HL-60/S4 treated with phorbol 12-myristate 13-acetate at 8.2 ng/mL for 4 days and 3 days (cell line): ENCODE data around the gene ZNF462.
"Not testable (repeated sequence)": the region's sequence is repeated elsewhere in the genome, so short reads cannot be mapped to it uniquely, and the experiment has no call there.

Source experiments
- in situ Hi-C: fragments of 300-500 bp; cut with MboI; formaldehyde crosslinking; loops from 2 replicates; pipeline ENCODE4 v1.15.0; 2022; ENCODE audit warnings: low sequenced_read_pairs

ZNF462 gene

DNA sequence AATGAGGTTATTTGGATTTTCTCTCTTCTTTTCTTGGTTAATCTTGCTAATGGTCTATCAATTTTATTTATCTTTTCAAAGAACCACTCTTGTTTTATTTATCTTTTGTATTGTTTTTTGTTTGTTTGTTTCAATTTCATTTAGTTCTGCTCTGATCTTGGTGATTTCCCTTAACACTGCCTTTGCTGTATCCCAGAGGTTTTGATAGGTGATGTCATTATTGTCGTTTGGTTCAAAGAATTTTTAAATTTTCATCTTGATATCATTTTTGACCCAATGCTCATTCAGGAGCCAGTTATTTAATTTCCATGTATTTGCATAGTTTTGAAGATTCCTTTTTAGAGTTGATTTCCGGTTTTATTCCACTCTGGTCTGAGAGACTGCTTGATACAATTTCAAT lies 126.9 kb downstream of the ZNF462 start:
- in situ Hi-C loops, result not testable (repeated sequence)

DNA sequence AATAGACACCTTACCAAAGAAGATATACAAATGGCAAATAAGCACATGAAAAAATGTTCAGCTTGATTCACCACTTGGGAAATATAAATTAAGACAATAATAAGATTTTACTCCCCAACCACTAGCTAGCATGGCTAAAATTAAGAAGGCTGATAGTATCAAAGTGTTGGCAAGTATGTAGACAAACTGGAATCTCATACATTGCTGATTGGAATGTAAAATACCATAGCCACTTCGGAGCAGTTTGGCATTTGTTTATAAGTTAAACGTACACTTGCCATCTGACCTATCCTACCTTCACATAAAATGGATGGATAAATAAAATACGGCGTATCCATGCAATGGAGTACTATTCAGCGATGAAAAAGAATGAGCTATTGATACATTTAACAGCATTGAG lies 129.2 kb downstream of the ZNF462 start:
- in situ Hi-C loops, result no loop called here

DNA sequence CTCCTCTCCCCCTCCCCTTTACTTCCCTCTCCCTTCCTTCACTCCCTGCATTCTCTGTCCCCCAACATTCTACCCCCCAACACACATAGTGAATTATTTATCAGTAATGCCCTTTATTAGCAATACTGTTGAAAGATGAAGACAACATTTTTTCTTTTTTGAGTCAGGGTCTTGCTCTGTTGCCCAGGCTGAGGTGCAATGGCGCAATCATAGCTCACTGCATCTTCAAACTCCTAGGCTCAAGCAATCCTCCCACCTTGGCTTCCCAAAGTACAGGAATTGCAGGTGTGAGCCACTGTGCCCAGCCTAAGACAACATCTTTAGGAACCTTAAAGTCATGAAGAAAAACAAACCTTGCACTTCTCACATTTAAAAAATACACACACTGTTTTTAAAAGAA lies 130.6 kb downstream of the ZNF462 start:
- in situ Hi-C loops, result no loop called here

DNA sequence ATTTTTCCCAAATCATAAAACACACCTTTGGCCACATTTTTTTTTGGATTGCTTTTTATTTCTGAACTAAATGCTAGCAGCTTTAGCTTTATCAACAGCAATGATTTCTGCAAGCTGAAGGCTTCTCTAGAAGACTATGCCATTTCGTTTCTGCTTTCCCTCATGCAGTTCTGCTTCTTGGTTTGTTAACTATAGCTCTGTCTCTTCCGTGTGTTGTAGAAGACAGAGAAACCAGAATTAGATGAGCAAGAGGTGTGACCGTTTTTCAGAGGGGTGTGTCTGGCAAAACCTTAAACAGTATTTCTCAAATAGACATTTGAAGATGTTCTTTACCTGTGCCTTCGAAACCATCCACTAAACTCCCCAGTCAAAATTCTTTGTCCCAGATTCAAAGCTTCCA lies 131.5 kb downstream of the ZNF462 start:
- in situ Hi-C loops, result no loop called here

DNA sequence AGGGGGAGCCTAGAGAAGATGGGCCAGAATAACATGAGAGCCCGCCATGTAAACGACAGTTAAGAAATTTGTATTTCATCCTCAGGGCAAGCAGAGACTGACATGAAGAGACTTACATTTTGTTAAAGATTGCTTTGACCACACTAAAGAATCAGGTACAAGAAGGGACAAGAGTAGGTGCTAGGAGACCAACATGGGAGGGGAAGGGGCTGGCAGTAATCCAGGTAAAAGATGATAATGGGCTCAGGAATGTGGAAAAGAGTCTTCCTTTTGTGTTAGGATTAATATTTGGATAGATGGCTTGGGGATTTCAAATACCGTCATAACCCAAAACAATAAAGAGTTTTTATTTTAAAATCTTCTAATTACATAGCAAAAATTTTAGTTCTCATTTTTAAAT lies 137.3 kb downstream of the ZNF462 start:
- in situ Hi-C loops, result no loop called here

DNA sequence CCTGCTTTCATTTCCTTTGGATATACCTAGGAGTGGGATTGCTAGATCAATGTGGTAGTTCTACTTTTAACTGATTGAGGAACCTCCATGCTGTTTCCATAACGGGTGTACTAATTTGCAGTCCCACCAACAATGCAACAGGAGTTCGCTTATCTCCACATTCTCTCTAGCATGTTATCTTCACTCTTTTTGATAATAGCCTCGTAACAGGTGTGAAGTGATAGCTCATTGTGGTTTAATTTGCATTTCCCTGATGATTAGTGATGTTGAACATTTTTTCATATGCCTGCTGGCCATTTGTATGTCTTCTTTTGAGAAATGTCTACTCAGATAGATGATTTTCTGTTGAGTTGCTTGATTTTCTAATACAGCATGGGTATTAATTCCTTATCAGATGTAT lies 142.2 kb downstream of the ZNF462 start:
- in situ Hi-C loops, result no loop called here

DNA sequence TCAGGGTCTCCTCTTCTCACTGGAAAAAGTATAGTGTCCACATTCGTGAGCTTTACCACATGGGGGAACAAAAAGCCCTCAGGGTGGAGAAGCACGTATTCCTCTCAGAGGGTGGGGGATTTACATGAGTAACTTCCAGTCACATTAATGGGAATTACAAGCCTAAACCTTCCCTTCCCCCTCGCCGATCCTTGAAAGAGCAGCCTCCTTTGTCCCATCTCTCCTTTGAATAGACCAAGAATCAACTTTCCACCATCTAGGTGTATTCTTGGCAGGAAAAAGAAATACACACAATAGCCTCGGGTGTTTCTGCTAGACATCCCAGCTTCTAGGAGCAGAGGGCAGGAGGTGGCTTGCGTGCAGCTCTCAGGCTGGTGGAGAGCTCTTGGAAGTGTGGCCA lies 144.4 kb downstream of the ZNF462 start:
- in situ Hi-C loops, result no loop called here

DNA sequence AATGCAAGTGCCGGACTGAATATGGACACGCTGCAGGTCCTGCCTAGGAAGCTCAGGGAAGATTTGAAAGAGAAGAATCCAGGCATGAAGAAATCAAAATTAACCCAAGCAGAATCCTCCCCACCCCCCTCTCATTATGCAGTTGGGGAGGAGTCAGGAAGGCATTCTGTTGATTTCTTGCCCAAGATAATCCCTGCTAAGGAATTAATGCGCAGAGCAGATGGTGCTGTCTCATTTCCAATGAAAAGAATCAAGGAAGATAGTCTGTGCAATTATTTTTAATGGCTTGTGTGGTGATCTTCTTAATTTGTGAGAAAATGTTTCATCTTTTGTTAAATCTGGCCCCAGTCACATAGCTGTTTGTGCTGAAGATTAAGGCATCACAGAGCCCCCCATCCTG lies 145.0 kb downstream of the ZNF462 start:
- in situ Hi-C loops, result no loop called here

DNA sequence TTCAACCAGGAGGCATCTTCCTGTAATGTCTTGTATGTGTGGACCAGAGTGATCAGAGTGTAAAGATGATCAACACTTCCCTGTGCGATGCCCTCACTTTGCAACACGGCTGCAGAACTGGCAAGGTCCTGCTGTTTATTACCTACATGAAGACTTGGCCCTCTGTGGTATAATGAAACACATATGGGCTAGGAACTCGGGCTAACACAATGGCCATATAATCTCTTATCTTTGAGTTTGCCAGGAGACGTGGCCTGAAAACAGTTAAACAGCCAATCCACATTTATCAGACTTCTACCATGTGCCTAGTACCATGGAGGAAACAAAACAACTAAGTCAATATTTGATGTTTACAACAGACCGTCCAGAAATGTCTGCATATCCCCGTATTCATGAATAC lies 145.5 kb downstream of the ZNF462 start:
- in situ Hi-C loops, result no loop called here

DNA sequence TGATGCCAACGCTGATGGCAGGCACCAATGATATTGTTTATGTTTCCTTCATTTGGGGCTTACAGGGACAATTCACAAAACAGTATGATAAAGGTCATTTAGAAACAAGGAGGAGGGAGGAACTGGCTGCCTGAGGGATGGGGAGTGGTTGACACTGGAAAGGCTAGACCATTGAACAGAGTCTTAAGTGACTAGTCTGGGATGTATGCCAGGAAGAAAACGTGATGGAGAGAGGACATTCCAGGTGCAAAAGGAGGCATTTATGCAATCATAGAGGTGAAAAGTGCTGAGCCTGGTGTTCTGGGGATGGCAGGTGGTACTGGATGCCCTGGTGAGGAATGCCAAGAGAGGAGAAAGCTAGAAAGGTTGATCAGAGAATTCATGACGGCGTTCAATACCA lies 153.4 kb downstream of the ZNF462 start:
- in situ Hi-C loops, result no loop called here

DNA sequence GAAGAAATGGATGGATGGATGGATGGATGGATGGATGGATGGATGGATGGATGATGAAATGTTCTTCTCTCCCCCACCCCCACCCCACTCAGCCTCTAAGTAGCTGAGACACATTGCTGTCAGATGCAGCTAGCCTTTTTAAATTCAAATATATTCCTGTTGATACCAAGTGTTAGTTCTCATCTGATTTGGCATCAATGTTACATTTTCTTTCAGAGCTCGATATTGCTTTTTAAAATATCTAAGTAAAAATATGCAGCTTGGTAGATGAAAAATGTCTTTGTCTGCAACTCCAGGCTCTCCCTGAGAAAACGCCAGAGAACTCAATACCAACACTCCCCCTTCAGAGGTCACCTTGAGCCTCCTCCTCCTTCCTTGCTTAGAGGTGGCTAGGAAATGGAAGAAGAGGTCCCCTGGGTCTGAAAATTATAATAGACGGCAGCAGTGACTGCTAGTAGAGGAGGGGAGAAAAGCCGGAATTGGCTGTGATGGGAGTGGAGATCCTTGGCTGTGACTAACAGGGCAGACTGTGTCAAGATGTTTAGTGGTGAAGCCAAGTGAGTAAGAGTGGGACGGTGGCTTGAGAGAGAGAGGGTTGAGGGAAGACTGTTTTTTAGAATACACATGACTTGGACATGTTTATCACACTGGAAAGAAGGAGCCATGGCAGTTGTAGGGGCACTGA lies 156.0 kb downstream of the ZNF462 start:
- in situ Hi-C loops, result no loop called here

DNA sequence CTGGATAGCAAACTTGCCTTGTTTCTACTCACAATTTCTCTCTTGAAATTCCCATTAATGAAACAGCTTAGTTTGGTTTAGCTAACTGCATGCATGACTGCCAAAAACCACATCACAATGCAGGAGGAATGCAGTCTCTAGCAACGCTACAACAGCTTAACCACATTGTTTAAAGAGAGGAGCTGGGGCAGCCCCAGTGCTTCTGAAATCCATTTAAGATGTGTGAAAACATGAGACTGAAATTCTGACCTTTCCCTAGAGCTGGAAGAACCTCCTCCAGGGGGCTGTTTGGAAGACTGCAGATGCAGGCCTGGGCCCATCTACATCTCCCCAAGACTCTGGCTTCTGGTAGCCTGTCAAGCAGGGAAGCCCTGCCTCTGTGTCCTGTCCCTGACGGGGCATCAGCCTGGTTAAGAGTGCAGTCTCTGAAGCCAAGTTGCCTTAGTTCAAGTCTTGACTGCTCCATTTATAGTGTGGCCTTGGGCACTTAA lies 157.1 kb downstream of the ZNF462 start:
- in situ Hi-C loops, result no loop called here

DNA sequence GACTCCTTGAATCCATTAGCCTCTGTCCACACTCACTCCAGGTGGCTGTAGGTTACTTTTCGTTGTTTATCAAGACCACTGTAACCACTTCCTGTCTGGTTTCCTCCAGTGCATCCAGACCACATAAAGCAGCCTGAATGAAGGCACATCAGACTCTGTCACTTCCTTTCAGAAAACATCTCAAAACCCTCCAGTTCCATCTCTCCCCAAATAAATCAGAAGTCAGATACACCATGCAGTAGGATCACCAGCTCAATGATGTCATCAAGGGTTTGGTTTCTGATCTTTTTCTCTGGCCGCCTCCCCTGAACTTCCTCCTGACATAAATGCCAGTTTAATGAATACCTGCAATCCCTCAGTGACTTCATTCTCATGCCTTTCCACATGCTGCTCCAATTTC lies 161.2 kb downstream of the ZNF462 start:
- in situ Hi-C loops, result no loop called here

DNA sequence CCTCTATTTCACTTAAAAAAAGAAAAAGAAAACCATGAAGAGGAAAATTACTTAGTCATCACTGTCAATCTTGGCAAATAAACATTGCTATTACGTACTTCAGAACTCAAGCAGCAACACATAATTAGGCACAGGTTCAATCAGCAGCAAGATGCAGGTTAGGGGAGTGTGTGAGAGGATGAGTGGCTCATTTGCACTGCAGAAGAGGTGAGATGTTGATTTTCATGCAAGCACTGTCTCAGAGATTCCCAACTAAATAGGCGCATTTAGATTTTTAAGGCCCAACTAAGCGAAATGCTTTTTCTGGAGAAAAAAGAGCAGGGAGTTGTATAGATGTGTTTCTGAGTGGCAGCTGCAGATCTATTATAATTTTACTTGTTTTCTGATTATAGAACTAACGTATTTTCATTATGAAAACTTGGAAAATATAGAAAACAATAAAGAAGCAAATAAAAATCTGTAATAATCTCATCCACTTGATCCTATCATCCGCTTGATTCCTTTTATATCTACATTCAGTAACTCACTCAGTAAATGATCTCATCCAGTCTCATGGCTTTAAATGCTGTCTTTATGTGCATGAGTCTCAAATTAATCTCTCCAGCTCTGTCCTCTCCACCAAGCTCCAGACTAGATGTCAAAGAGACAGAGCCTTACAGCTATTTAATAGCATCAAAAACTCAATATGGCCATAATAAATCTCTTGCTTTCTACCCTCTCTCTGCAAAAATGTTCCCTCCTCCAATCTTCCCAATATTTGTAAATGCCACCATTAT lies 162.5 kb downstream of the ZNF462 start:
- in situ Hi-C loops, result no loop called here

DNA sequence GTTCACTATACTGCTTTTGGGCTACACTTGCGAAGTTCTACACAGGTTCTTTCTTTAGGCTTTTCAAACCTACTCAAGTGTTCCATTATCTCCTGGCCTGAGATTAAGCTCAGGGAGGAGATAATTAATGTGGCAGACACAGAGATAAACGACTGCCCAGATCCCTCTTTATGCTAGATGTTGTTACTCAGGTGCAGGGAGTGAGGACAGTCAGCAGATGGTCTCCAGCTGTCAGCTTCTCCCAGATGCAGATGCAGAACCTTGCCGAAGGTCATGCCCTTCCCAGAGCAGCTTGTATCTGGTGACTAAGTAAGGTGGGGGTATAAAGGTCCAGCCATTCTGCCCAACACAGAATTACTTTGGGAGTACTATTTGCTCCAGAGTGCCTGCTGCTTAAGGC lies 166.2 kb downstream of the ZNF462 start:
- in situ Hi-C loops, result no loop called here

DNA sequence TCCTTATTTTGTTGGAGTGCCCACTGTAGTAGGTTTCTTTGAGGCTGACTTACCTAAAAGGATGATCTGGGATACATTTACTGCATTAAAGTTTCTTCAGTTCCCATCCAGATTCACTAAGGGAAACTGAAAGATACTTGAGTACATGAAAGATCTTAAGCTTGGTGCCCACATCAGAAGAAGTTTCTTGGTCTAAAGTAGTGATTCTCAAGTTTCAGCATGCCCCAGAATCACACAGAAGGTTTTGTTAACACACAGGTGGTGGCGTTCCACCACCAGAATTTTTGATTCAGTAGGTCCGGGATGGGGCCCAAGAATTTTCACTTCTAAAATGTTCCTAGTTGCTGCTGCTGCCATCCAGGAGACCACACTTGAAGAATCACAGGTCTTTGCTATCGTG lies 171.0 kb downstream of the ZNF462 start:
- in situ Hi-C loops, result no loop called here

DNA sequence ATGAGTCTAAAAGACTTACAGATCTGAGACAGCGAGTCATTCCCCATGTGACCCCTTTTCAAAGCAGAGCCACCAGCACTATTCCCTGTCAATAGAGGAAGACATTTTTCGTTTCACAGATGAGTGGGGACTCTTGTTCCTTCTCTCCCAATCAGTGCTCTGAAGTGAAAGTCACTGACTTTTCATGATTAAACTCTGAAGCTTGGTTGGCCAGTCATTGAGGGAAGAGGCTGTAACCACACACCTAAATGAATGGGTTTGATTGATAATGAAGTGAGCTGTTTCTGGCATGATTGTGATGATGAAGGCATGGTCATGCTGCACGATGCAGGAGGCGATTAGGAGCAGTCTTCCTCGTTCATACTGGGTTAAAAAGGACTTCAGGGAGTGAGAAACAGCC lies 171.9 kb downstream of the ZNF462 start:
- in situ Hi-C loops, result no loop called here

DNA sequence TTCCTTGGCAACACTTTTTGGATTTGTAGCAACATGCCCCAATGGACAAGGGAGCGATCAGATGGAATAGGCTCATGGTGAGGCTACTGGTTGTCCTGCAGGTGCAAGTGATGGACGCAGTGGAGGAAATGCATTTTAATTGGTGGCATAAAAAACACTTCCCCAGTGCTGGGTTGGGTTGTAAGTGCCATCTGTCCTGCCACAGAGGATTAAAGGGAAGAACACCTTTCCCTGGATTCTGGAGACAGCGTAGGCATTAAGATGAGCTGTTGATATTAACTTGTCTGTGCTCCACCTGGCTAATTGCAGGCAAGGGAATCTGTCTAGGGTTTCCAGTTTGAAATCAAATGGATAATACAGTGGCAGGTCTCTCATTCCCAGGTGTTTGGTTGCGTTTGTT lies 173.4 kb downstream of the ZNF462 start:
- in situ Hi-C loops, result no loop called here

DNA sequence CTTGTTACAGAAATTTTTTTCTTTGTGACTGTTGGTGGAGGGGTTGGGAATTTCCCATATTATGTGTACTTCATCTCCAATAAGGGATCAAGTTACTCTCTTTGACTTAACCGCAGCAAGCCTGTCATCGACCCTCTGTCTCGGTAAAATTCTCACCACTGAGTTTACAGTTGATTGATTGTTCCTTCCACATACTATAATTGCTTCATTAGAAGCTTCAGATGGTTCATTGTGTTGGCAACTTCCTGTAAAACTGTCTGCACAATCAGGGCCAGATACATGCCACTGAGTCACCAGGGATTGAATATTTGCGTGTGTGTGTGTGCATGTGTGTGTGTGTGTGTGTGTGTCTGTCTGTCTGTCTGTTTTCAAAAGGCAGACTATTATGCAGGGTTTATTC lies 176.6 kb downstream of the ZNF462 start:
- in situ Hi-C loops, result no loop called here

DNA sequence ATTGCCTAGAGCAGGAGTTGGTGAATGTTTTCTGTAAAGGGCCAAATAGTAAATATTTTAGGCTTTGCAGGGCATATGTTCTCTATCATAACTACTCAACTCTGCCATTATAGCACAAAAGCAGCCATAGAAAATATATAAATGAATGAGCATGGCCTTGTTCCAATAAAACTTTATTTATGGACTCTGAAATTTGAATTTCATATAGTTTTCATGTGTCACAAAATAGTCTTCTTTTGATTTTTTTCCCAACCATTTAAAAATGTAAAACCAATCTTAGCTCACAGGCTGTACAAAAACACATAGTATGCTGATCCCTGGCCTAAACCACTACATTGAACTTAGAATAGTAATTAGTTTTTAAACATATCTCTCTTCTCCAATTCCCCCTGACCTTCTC lies 179.6 kb downstream of the ZNF462 start:
- in situ Hi-C loops, result no loop called here

DNA sequence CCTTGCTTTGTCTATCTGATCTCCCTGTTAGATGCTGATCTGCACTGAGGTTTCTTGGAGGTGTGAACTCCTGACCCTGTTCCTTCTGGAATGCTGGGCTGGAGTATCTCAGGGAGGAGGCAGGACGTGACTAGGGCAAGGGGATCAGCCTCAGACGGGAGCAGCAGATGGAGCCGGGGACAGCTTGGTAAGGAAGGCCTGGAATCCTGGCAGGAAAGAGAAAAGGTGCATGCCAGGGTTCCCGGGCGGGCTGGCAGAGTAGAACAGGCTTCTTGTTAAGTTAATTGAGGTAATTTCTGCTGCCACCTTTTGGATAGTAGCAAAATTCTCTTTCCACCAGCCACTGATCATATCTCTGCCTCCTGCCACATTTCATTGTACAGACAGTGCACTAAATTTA lies 180.9 kb downstream of the ZNF462 start:
- in situ Hi-C loops, result no loop called here

DNA sequence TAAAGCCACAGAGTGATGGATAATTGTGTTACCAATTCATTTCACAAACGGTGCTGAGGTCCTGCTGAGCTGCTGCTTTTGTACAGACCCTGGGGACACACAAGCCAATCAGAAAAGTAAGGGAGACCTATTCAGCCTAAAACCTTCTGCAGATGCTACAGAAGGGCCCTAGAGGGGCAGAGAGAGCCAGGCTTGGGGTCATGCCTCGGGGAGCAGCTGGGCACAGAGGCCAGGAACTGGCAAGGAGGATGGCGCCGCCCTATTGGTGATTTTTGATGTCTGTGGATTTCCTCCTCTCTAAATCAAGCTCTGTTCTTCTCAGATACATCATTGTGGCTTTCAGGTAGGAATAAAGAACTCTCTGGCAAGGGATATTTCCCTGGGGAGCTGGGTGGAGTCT lies 181.9 kb downstream of the ZNF462 start:
- in situ Hi-C loops, result no loop called here

DNA sequence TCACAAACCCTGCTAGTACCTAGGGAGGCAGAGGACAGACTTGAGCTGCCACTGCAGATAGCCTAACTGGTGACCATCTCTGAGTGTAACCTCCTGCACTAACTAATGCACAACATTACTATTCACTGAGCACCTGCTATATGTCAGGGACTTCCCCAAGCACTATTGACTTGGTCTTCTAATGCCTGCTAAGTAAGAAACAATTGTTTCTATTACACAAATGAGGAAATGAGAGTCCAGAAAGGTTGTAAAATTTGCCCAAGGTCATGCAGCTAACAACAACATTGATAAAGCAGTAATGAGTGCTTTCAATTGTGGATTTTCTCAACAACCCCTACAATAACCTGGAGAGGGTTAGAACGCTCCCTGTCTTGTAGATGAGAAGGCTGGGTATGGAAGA lies 183.7 kb downstream of the ZNF462 start:
- in situ Hi-C loops, result no loop called here
